Measurements from ENCODE around the gene INCA1. TPM values are rescaled to one million over a fixed set of nuclear protein-coding genes. Genes with fewer than 3 reads are reported as not detected.

INCA1 gene, protein sequence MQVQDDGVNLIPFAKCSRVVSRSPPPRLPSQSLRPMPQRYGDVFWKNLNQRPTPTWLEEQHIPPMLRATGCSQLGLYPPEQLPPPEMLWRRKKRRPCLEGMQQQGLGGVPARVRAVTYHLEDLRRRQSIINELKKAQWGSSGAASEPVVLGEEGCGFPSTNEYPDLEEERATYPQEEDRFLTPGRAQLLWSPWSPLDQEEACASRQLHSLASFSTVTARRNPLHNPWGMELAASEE
- 0.95 TPM for polyA plus RNA-seq (2012; ENCODE audit: missing spikeins)

DNA sequence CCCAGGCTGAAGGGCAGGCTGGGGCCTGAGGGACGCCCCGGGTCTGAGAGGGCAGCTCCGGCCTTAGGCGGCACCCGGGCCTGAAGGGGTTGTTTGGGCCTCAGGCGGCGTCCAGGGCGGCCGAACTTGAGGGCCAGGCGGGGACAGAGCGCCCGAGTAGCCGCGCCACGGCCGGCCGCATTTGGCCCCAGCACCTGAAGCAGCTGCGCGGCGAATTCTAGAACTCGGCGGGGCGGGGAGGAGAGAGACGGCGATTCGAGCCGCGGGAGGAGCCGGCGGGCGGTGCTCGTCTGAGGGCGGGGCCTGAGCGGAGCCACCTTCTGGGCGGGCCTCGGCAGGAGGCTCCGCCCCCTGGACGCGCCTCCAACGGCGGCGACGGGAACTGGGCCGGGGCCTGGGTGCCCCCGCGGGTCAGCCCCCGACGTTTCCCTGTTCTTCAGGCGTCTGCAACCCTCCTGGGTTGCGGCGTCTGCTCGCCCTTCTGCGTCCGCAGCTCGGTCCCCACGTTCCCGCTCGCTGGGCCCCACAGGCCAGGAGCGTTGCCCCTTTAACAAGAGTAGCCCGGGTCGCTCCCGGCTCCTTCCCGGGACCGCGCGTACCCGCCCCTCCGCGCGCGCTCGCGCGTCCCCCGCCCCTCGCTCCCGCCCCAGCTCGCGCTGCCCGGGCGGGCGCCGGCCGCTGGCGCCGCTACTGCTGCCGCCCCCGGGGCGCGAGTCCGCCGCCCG is at the start of gene INCA1, which contains the start of gene KIF1C:
Gene INCA1 (minus strand): TSS at position 221 of the 725 bp plus-strand sequence. CDS start 3,085 bp downstream, outside the sequence.
Gene KIF1C (plus strand): TSS at position 649 of the 725 bp plus-strand sequence. CDS start 2,297 bp downstream, outside the sequence.
- FAIRE-seq (peak; percentile 99), DNase-seq (ENCODE audit: insufficient read length) (peak; percentile 98)
- TF ChIP-seq POLR2A (IDR thresholded peaks at IDR 0.05; ENCODE audit: low read depth, low read length) (peak; percentile 36; the same call in 1 of the 2 replicates), TAF1 (IDR thresholded peaks at IDR 0.05; ENCODE audit: borderline replicate concordance, low read depth, low read length) (no peak)

DNA sequence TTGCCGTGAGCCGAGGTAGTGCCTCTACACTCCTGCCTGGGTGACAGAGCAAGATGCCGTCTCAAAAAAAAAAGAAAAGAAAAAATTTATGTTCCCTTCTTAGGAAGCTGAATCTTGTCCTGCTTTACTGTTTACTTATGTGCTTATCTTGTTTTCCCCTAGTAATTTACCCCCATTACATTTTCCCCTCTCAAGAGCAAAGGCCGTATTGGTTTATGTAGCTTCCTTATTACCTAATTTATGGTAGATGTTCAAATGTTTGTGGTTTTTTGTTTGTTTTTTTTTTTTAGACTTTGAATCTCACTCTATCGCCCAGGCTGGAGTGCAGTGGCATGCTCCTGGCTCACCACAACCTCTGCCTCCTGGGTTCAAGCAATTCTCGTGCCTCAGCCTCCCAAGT is 48.2 kb upstream of the INCA1 start:
- TF ChIP-seq TAF1 (IDR thresholded peaks at IDR 0.05; ENCODE audit: borderline replicate concordance, low read depth, low read length) (no peak), POLR2A (IDR thresholded peaks at IDR 0.05; ENCODE audit: low read depth, low read length) (no peak), POLR2AphosphoS5 (IDR thresholded peaks at IDR 0.05; ENCODE audit: low read depth, low read length) (no peak)
- DNase-seq (ENCODE audit: insufficient read length), result no peak
- FAIRE-seq, result no peak

DNA sequence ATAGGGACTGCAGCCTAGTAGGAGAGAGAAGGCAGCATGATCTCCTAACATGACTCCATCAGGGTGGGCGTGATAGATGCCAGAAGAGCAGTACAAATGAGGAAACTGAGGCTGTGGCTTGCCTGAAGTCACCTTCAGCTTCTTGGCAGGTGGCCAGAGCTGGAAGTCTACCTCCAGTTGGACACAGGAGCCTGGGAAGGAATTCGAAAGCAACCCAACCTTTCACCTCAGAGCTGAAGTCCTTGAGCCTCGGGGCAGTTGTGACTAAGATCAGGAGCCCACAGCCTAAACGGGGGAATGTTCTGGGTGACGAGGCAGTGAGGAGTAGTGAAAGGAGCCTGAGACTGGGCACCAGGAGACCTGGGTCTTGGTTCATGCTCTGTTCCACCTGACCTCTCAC is 47.3 kb upstream of the INCA1 start:
- no peak for DNase-seq (ENCODE audit: insufficient read length)
- TF ChIP-seq POLR2AphosphoS5 (IDR thresholded peaks at IDR 0.05; ENCODE audit: low read depth, low read length) (no peak), TAF1 (IDR thresholded peaks at IDR 0.05; ENCODE audit: borderline replicate concordance, low read depth, low read length) (no peak), POLR2A (IDR thresholded peaks at IDR 0.05; ENCODE audit: low read depth, low read length) (no peak)
- no peak for FAIRE-seq

DNA sequence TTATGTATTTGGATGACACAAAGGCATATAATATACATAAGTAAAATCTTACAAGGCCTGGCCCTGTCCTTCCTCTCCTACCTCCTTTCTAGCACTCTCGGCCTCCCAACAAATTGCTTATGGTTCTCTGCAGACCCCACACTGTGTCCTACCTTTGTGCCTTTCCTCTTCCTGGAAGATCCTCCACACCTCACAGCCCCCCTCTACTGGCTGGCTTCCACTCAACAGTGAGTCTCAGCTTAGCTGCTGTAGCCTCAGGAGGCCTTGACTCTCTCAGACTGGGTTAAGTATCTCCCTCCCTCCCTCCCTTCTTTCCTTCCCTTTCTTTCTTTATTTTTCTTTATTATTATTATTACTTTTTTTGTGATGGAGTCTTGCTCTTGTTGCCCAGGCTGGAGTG is 46.2 kb upstream of the INCA1 start:
- DNase-seq (ENCODE audit: insufficient read length) (no peak), FAIRE-seq (no peak)
- no peak for TF ChIP-seq TAF1 (IDR thresholded peaks at IDR 0.05; ENCODE audit: borderline replicate concordance, low read depth, low read length)
- no peak for TF ChIP-seq POLR2A (IDR thresholded peaks at IDR 0.05; ENCODE audit: low read depth, low read length)
- TF ChIP-seq POLR2AphosphoS5 (IDR thresholded peaks at IDR 0.05; ENCODE audit: low read depth, low read length), result no peak

DNA sequence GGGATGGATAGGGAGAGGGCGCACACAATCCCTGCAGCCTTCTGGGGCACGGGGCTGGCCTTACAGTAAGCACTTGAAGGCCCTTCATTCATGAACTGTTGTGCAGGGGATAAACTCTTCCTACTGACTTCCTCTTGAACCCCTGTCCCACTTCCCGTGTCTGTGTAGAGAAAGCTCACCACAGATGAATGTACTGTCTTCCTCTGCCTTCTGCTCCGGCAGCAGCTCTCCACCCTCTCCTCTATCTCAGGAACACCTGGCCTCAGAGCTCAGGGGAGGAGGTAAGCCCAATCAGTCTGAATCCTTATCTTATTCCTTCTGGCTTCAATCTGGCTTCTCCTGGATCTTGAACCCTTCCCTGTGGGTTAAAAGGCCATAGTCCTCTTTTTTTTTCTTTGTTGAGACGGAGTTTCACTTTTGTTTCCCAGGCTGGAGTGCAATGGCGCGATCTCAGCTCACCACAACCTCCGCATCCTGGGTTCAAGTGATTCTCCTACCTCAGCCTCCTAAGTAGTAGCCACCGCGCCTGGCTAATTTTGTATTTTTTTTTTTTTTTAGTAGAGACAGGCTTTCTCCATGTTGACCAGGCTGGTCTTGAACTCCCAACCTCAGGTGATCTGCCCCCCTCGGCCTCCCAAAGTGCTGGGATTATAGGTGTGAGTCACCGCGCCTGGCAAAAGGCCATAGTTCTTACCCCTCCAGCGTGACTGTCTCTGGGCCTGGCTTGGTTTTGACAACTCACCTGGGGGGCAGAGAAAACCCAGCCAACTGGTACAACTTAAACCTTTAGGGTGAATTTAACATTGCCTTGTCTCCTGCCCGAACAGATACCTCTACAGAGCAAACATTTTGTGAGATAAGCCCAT is 45.1 kb upstream of the INCA1 start:
- DNase-seq (ENCODE audit: insufficient read length), result no peak

DNA sequence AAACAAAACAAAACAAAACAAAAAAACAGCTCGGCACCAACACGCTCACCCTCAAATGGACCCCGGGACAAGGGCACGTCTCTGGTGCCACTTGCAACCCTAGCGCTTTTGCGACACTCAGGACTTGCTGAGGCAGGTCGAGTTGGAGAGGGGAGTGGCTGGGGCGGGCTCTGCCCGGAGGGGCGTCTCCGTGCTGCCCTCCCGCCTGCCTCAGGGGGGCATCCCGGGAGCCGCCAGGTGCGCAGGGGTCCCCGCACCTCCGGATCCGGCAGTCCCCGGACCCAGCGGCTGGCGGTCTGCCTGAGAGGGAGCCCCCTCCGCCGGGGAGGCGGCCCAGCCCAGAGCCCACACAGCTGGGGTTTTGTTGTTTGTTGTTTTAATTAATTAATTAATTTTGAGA is 38.0 kb upstream of the INCA1 start, which contains the start of gene SLC52A1:
Gene SLC52A1 (minus strand): TSS at position 112 of the 400 bp plus-strand sequence. CDS start 820 bp downstream, outside the sequence.
- TF ChIP-seq TAF1 (IDR thresholded peaks at IDR 0.05; ENCODE audit: borderline replicate concordance, low read depth, low read length) (no peak), POLR2AphosphoS5 (IDR thresholded peaks at IDR 0.05; ENCODE audit: low read depth, low read length) (no peak), POLR2A (IDR thresholded peaks at IDR 0.05; ENCODE audit: low read depth, low read length) (no peak)
- no peak for DNase-seq (ENCODE audit: insufficient read length)
- no peak for FAIRE-seq

More for the DNA sequence above, 45.1 kb upstream of the INCA1 start:
- FAIRE-seq, result no peak
- TF ChIP-seq TAF1 (IDR thresholded peaks at IDR 0.05; ENCODE audit: borderline replicate concordance, low read depth, low read length) (no peak), POLR2A (IDR thresholded peaks at IDR 0.05; ENCODE audit: low read depth, low read length) (no peak), POLR2AphosphoS5 (IDR thresholded peaks at IDR 0.05; ENCODE audit: low read depth, low read length) (no peak)

DNA sequence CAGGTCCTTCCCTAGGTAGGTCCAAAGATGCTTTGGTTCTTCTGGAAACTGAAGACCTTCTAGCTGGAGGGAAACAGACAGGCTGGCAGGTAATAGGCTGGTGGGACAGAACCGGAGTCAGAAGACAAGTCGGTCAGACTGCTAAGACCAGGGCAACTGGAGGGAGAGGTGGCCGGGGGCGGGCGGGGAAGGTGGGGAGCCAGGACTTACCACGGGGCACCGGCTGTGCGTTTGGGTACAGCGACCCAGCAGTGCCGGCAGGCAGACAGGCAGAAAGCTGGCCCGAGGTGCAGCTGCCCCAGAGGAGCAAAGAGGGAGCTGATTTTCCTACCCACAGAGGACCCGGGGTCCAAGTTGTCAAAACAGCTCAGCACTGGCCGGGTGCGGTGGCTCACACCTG is 37.3 kb upstream of the INCA1 start:
- TF ChIP-seq TAF1 (IDR thresholded peaks at IDR 0.05; ENCODE audit: borderline replicate concordance, low read depth, low read length), result no peak
- TF ChIP-seq POLR2AphosphoS5 (IDR thresholded peaks at IDR 0.05; ENCODE audit: low read depth, low read length), result no peak
- no peak for TF ChIP-seq POLR2A (IDR thresholded peaks at IDR 0.05; ENCODE audit: low read depth, low read length)
- FAIRE-seq (no peak), DNase-seq (ENCODE audit: insufficient read length) (no peak)

DNA sequence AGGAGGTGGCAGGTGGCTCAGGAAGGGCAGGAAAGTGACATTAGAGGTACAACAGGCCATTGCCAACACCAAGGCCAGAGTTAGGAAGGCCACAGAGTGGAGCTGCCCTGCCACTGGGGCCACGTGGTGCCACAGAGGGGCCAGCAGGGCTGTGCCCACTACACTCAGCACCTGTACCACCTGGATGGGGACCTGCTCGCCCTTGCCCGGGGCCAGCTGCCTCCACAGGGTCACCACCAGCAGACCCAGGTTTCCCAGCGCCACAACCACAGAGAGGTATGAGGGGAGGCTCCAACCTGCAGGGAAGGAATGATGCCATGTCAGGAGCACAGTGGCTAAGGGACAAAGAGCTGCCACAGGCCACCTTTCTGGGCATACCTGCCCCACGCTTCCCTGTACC is 36.7 kb upstream of the INCA1 start:
- FAIRE-seq (no peak), DNase-seq (ENCODE audit: insufficient read length) (no peak)
- TF ChIP-seq TAF1 (IDR thresholded peaks at IDR 0.05; ENCODE audit: borderline replicate concordance, low read depth, low read length) (no peak), POLR2AphosphoS5 (IDR thresholded peaks at IDR 0.05; ENCODE audit: low read depth, low read length) (no peak), POLR2A (IDR thresholded peaks at IDR 0.05; ENCODE audit: low read depth, low read length) (no peak)

DNA sequence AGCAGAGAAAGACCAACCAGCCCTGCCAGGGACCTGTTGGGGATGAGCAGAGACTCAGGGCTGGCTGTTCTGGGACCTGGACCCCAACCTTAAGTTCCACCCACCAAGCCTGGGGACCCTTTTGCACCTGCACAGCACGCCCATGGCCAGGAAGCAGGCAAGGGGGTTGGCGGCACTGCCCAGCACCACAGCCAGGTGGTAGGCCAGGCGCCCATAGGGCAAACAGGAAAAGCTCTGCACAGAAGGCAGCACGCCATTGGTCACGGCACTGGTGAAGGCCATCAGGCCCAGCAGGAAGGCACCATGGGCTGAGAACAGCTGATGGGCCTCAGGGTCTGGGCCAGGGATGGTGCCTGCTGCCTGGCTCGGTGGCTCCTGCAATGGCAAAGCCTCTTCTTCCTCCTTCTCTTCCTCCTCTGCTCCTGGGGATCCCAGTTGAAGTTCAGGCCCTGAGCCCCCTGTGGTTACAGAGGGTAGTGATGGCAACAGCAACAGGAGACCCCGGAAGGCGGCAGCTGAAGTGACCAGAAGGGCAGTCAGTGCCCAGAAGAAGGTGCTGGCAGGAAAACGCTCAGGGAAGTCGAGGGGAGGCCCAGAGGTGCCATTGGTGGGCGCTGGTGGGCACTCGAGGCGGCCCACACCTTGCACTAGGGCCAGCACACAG is 36.2 kb upstream of the INCA1 start:
- FAIRE-seq (no peak), DNase-seq (ENCODE audit: insufficient read length) (no peak)
- no peak for TF ChIP-seq POLR2A (IDR thresholded peaks at IDR 0.05; ENCODE audit: low read depth, low read length)

DNA sequence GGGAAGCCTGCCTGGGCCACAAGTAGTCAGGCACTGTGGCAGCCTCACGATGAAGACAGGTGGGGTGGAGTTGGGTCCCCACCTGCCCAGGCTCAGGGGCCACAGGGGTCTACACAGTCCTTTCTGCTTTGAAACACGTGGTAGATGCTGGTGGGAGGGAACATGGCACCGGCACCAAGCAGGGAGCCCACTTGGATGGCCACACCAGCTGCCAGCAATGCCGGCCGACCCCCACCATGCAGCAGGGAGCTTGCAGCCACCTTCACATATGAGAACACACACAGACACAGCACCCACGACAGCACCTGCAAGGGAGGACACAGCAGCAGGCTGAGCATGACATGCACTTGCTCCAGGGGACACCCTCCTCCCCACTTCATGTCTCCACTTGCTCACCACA is 35.5 kb upstream of the INCA1 start:
- FAIRE-seq (no peak), DNase-seq (ENCODE audit: insufficient read length) (no peak)
- TF ChIP-seq TAF1 (IDR thresholded peaks at IDR 0.05; ENCODE audit: borderline replicate concordance, low read depth, low read length), result no peak
- TF ChIP-seq POLR2A (IDR thresholded peaks at IDR 0.05; ENCODE audit: low read depth, low read length), result no peak
- no peak for TF ChIP-seq POLR2AphosphoS5 (IDR thresholded peaks at IDR 0.05; ENCODE audit: low read depth, low read length)
